Retina (tissue), 1 donor: ENCODE results near the gene F2RL3.
"Not testable (repeated sequence)": the region's sequence is repeated elsewhere in the genome, so short reads cannot be mapped to it uniquely, and the experiment has no call there.

ENCODE experiments used
- DNase-seq: peaks from one replicate; pipeline ENCODE4 v3.0.0-alpha.2; 2016

Gene F2RL3

GRCh38 chr19:16922949-16923348, 34.1 kb downstream of the F2RL3 start:
- DNase-seq = no peak

DNA sequence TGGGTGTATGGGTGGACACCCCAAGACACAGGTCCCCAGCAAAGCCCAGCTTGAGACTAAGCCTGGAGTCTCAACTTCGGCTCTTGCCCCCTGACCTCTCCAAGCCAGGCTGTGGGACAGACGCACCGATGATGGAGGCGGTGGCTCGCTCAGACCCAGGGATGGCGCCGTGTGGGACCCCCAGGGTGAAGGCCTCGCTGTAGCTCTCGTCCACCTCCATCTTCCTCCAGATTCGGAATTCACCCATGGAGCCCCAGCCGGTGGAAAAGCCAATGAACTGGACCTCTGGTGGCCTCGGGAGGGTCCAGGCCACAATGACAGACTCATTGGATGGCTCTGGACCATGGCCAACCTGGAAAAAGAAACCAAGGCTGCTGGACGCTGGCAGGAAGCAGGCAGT, 39.1 kb downstream of the F2RL3 start:
- DNase-seq = no peak

GRCh38 chr19:16928351-16928750, 39.6 kb downstream of the F2RL3 start:
- DNase-seq = no peak

DNA sequence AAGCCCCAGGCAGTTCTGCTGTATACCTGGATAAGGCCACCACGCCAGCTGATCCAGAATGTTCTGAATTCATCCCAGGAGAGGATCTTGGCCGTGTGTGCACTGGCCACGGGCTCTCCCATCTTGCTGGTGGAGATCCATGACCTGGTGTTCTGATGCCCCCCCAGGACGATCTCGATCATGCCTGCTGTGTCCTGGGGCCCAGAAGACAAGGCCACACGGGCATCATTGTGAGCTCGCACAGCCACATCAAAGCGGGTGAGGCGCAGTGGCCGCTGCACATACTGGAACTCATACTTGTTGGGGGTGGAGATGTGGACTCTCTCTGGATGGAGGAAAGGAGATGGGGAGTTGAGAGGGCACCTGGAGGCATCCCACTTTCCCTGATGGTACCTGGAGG, 40.1 kb downstream of the F2RL3 start:
- DNase-seq = no peak

- no peak for DNase-seq
These were observed 42.0 kb downstream of the F2RL3 start for GRCh38 chr19:16930753-16931152.

DNA sequence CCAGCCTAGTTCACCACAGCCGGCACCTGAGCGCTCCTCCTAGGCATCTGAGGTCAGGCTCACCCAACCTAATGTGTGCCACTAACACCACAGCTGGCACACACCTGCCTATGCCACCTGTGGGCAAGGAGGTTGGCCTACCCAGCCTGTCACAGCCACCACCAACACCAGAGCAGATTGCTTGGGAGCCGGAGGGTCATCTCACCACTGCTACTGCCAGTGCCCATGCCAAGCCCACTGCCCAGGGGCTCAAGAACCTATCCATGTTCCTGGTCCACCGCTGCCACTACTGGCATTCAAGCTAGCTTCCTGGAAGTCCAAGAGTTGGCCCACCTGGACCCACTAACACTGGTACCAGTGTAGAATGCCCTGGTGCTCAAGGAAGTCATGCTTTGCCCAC, 42.5 kb downstream of the F2RL3 start:
- DNase-seq = no peak

- no peak for DNase-seq
These were observed 45.7 kb downstream of the F2RL3 start for GRCh38 chr19:16934489-16934888.

- DNase-seq = no peak
These were observed 48.1 kb downstream of the F2RL3 start for GRCh38 chr19:16936901-16937300.

GRCh38 chr19:16937796-16938195, 49.0 kb downstream of the F2RL3 start:
- DNase-seq = not testable (repeated sequence)

DNA sequence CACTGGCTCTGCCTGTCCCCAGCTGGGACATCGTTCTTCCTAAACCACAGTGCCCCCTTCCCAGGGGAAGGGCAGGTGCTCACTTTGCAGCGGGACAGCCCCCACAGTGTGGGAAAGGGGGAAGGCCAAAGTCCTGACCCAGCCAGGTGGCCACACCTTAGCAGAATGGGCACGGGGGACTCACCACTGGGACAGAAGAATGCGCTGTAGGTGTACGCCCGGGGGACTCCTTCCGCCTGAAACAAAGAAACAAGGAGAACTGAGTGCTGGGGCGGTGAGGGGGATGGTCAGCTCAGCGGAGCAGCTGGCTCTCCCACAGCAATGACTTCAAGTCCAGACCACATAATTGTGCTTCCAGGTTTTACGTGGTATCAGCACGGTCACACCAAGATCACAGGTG, 49.4 kb downstream of the F2RL3 start:
- no peak for DNase-seq

DNA sequence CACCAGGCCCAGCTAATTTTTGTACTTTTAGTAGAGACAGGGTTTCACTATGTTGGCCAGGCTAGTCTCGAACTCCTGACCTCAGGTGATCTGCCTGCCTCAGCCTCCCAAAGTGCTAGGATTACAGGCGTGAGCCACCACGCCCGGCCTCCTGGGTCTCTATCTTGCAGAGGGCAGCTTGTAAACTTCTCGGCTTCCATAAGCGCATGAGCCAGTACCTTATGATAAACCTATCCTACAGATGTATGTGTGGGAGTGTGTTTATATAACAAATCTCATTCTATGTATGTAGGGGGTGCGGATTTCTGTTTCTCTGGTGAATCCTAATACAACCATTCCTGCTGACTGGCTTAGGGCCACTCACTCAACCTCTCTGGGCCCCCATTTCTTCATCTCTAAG, 51.3 kb downstream of the F2RL3 start:
- not testable (repeated sequence) for DNase-seq

DNA sequence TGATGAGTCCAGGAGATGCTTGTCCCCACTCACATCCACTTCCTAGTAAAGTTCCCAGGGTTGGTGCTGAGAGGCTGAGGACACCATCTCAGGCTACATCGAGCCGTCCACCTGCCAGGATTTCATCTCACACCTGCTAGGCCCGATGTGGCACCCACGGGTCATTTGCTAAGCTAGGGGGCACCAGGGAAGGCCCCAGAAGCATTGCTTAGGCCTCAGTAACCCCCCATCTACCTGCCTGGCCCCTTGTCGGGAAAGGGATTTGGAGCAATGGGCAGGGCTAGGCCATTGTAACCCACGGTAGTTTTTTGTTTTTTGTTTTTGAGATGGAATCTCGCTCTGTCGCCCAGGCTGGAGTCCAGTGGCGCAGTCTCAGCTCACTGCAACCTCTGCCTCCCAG, 51.8 kb downstream of the F2RL3 start:
- no peak for DNase-seq
